SK-N-SH (cell line): Measurements from ENCODE around the gene ETV6. TPM values are rescaled to one million over a fixed set of nuclear protein-coding genes. Genes with fewer than 3 reads are reported as not detected.

Source experiments
- CTCF ChIA-PET: fragments of 300-600, 350-600 bp; formaldehyde crosslinking; extraction: SDS; loops from one replicate; lab custom pipeline; 2021; lab: Yijun Ruan, JAX
- POLR2A ChIA-PET: fragments of 350-600 bp; sonication (Branson Sonifier 250); formaldehyde crosslinking; extraction: SDS; loops from one replicate; lab custom pipeline; 2020; ENCODE audit warnings: antibody characterized with exemption, inconsistent platforms; lab: Yijun Ruan, JAX
- DNase-seq: peaks from one replicate; pipeline ENCODE4 v3.0.0; 2012
- H2AFZ ChIP-seq: fragments of 200-600 bp; sonication (generic); 2 replicates; pipeline ENCODE4 v1.8.1; 2016; ENCODE audit warnings: antibody characterized with exemption, mild to moderate bottlenecking, low read depth
- H3F3A ChIP-seq: fragments of 200-600 bp; sonication (generic); replicated peaks from 2 replicates; pipeline ENCODE3; 2016; ENCODE audit warnings: antibody characterized with exemption, mild to moderate bottlenecking; ENCODE audit not compliant: insufficient read depth
- H3K27ac ChIP-seq, 2 experiments: fragments of 200-500 bp in 1 of 2; fragments of 200-600 bp in 1 of 2; sonication (Bioruptor generic) in 1 of 2; sonication (generic), shearing (Covaris generic) in 1 of 2; 2 replicates each; pipeline versions ENCODE4 v1.5.1 to v1.6.1; 2014 to 2016; ENCODE audit warnings: low read depth in 2 of 2, inconsistent platforms in 1 of 2, low read length in 1 of 2, mild to moderate bottlenecking in 1 of 2, mixed read lengths in 1 of 2
- H3K27me3 ChIP-seq: fragments of 200-600 bp; sonication (generic), shearing (Covaris generic); 2 replicates; pipeline ENCODE4 v1.6.1; 2016; ENCODE audit warnings: mixed run types; ENCODE audit not compliant: insufficient read depth
- H3K36me3 ChIP-seq, 2 experiments: fragments of 200-500 bp in 1 of 2; fragments of 200-600 bp in 1 of 2; sonication (Bioruptor generic) in 1 of 2; sonication (generic) in 1 of 2; replicated peaks in 1 of 2; 2 replicates each; pipeline versions ENCODE3 to v1.5.1; 2014 to 2016; ENCODE audit warnings: low read length in 1 of 2, mild to moderate bottlenecking in 1 of 2; ENCODE audit not compliant: insufficient read depth in 2 of 2, control insufficient read depth in 1 of 2
- H3K4me1 ChIP-seq, 2 experiments: fragments of 200-500 bp in 1 of 2; fragments of 200-600 bp in 1 of 2; sonication (Bioruptor generic) in 1 of 2; sonication (generic), shearing (Covaris generic) in 1 of 2; 2 replicates each; pipeline versions ENCODE4 v1.5.1 to v1.6.1; 2014 to 2016; ENCODE audit warnings: low read depth in 1 of 2, low read length in 1 of 2, mixed run types in 1 of 2; ENCODE audit not compliant: insufficient read depth in 2 of 2, control insufficient read depth in 1 of 2
- H3K4me2 ChIP-seq: fragments of 200-600 bp; sonication (generic), shearing (Covaris generic); 2 replicates; pipeline ENCODE4 v1.6.1; 2017; ENCODE audit warnings: mixed run types
- H3K4me3 ChIP-seq, 2 experiments: fragments of 200-500 bp in 1 of 2; fragments of 200-600 bp in 1 of 2; sonication (Bioruptor generic) in 1 of 2; sonication (generic), shearing (Covaris generic) in 1 of 2; 2 replicates each; pipeline versions ENCODE4 v1.5.1 to v1.8.1; 2014 to 2016; ENCODE audit warnings: low read depth in 2 of 2, inconsistent platforms in 1 of 2, low read length in 1 of 2, mild to moderate bottlenecking in 1 of 2, mixed read lengths in 1 of 2, moderate library complexity in 1 of 2
- H3K79me2 ChIP-seq: fragments of 200-600 bp; sonication (generic); 2 replicates; pipeline ENCODE4 v1.8.1; 2017; ENCODE audit warnings: mild to moderate bottlenecking; ENCODE audit not compliant: insufficient read depth
- H3K9ac ChIP-seq: fragments of 200-600 bp; sonication (generic); 2 replicates; pipeline ENCODE4 v1.6.1; 2017; ENCODE audit warnings: mixed run types
- H3K9me2 ChIP-seq: fragments of 200-600 bp; sonication (generic); 2 replicates; pipeline ENCODE4 v1.6.1; 2017; ENCODE audit warnings: mixed run types
- H3K9me3 ChIP-seq: fragments of 200-600 bp; sonication (generic); 2 replicates; pipeline ENCODE4 v1.6.1; 2017; ENCODE audit warnings: mixed run types, mild to moderate bottlenecking, moderate library complexity
- H4K20me1 ChIP-seq: fragments of 200-600 bp; sonication (generic); 2 replicates; pipeline ENCODE4 v1.6.1; 2017; ENCODE audit warnings: mild to moderate bottlenecking, mixed run types; ENCODE audit not compliant: insufficient read depth
- EP300 ChIP-seq, 2 experiments: IDR thresholded peaks; 2 replicates each; pipeline versions ENCODE4 v1.4.0 to v1.6.1; 2012; ENCODE audit warnings: borderline replicate concordance in 1 of 2, low read depth in 1 of 2, low read length in 1 of 2
- GATA2 ChIP-seq: sonication (generic); formaldehyde crosslinking; IDR thresholded peaks from 2 replicates; pipeline ENCODE4 v1.5.0; 2020; ENCODE audit warnings: mild to moderate bottlenecking, missing genetic modification reagents
- POLR2AphosphoS5 ChIP-seq: IDR thresholded peaks from 2 replicates; pipeline ENCODE4 v1.6.1; 2012; ENCODE audit warnings: low read depth, low read length
- RAD21 ChIP-seq: IDR thresholded peaks from 2 replicates; pipeline ENCODE4 v1.6.1; 2012; ENCODE audit warnings: mild to moderate bottlenecking, low read length
- REST ChIP-seq: IDR thresholded peaks from 2 replicates; pipeline ENCODE4 v1.6.1; 2012; ENCODE audit warnings: mild to moderate bottlenecking, low read depth, low read length, moderate library complexity
- WGBS: methylation state at CpG from one replicate; pipeline ENCODE4 v1.1.6; 2017; ENCODE audit warnings: low lambda C conversion rate; 5-methylcytosine and 5-hydroxymethylcytosine counted together
- polyA plus RNA-seq, 3 experiments: library from polyadenylated mRNA; depleted of rRNA; stranded (reverse); fragments of >200 nt; gene quantifications; 2 replicates each; pipeline ENCODE4 v1.2.3, GENCODE V29; 2012
- TF ChIP-seq, protein P1 (sequence below): fragments of 200-600 bp; sonication (generic); IDR thresholded peaks from 2 replicates; pipeline ENCODE4 v1.6.1; 2017; ENCODE audit warnings: antibody characterized with exemption, mild to moderate bottlenecking, moderate library complexity

ETV6 gene
- polyA plus RNA-seq, 1 of the 3 experiments (the other 2 are of a cell fraction), result 4.0 TPM

DNA sequence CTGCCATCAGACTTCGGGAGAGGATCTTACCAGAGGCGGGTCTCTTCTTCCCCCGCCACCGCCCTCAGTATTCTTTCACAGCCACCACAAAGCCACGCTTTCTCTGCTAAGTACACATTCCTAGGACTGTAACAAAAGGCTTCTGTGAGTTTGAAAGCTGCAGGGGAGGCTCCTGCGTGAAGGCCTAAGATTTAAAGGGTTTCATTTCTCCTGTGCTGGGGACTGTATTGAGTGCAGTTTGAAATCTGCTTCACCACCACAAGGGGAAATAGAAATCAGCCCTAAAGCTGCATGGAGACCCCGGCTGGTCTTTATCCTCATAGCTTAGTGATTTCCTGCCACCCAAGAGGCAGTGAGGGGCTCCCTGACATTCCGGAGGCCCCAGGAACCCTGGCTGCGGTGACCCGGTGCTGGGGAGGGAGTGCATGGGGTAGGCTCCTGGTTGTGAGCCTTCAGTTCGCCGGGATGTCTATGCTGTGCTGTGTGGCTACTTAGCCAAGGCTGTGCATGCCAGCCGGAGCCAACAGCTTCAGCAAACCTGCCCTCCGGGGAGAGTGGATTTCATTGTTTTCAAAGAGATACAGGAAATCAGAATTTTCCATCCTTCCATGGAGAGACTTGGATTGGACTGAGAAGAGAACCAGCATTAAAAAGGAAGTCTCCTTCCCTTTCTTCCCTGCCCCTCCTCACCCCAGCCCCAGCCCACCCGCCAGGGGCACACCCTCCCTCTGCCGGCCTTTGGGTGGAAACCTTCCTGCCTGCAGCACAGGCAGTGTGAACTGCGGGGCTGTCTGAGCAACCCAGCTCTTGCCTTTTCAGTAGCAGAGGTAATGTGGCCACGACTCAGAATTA is 163.3 kb downstream of the ETV6 start:
- no peaks in the 10 kb centered on the region for H3K9me2 ChIP-seq
- H3K9me3 ChIP-seq, result no peaks in the 10 kb centered on the region
- H3K4me1 ChIP-seq, result peaks cover 17 to 37% of the 10 kb centered on the region in 2 experiments
- peak; percentile 65 for DNase-seq
- H3K79me2 ChIP-seq, result peaks cover 15% of the 10 kb centered on the region; the same call in 1 of the 2 replicates
- no peaks in the 10 kb centered on the region for H3K36me3 ChIP-seq
- CTCF ChIA-PET, result interaction anchor here (0.9 to 2.3 kb wide), 11 partner anchors 8 to 231 kb away, joined by 3 to 7 read pairs (median 3); no protein-coding TSS in a partner anchor
- no peaks in the 10 kb centered on the region for H4K20me1 ChIP-seq
- WGBS, result 57% methylated on average over 17 of the region's 18 CpGs
- peak overlapping the region in 1 of 2 experiments; percentile 33; a peak in 3 of 4 replicates for H3K4me3 ChIP-seq
- no peak overlapping the region for H2AFZ ChIP-seq
- TF ChIP-seq GATA2 (CRISPR knock-in tag) (no peak), RAD21 (no peak), EP300 (IDR thresholded peaks at IDR 0.05; ENCODE audit: borderline replicate concordance in 1 of 2, low read depth in 1 of 2, low read length in 1 of 2) (no peak; a peak in 1 of 4 replicates)
- TF ChIP-seq, protein P1, sequence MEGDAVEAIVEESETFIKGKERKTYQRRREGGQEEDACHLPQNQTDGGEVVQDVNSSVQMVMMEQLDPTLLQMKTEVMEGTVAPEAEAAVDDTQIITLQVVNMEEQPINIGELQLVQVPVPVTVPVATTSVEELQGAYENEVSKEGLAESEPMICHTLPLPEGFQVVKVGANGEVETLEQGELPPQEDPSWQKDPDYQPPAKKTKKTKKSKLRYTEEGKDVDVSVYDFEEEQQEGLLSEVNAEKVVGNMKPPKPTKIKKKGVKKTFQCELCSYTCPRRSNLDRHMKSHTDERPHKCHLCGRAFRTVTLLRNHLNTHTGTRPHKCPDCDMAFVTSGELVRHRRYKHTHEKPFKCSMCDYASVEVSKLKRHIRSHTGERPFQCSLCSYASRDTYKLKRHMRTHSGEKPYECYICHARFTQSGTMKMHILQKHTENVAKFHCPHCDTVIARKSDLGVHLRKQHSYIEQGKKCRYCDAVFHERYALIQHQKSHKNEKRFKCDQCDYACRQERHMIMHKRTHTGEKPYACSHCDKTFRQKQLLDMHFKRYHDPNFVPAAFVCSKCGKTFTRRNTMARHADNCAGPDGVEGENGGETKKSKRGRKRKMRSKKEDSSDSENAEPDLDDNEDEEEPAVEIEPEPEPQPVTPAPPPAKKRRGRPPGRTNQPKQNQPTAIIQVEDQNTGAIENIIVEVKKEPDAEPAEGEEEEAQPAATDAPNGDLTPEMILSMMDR, result peak; percentile 27; the same call in 1 of the 2 replicates
- H3K27me3 ChIP-seq, result no peaks in the 10 kb centered on the region
- peak overlapping the region; percentile 13; the same call in 1 of the 2 replicates for H3K9ac ChIP-seq
- peak overlapping the region; percentile 67 for H3K4me2 ChIP-seq
- peaks cover 6% of the 10 kb centered on the region for H3F3A ChIP-seq
- POLR2A ChIA-PET, result interaction anchor here (0.6 kb wide), 1 partner anchor 16 kb away, joined by 3 read pairs; no protein-coding TSS in a partner anchor
- H3K27ac ChIP-seq, result peak overlapping the region; percentile 45 to 84

GRCh38 chr12:11813438-11813813 is 164.0 kb downstream of the ETV6 start:
- peaks cover 15% of the 10 kb centered on the region; the same call in 1 of the 2 replicates for H3K79me2 ChIP-seq
- H3K27ac ChIP-seq, result peak overlapping the region; percentile 45 to 84
- peak overlapping the region; percentile 67 for H3K4me2 ChIP-seq
- peaks cover 6% of the 10 kb centered on the region for H3F3A ChIP-seq
- H3K27me3 ChIP-seq, result no peaks in the 10 kb centered on the region
- H3K4me1 ChIP-seq, result peaks cover 17 to 37% of the 10 kb centered on the region in 2 experiments
- CTCF ChIA-PET, result interaction anchor here (0.9 to 2.3 kb wide), 8 partner anchors 9 to 220 kb away, joined by 3 to 7 read pairs (median 4); no protein-coding TSS in a partner anchor
- TF ChIP-seq REST, result peak; percentile 44; the same call in 1 of the 2 replicates
- TF ChIP-seq POLR2AphosphoS5, result no peak
- H2AFZ ChIP-seq, result no peak overlapping the region
- no peaks in the 10 kb centered on the region for H3K36me3 ChIP-seq
- 50% methylated on average over 3 of the region's 3 CpGs for WGBS
- H3K9me2 ChIP-seq, result no peaks in the 10 kb centered on the region
- H3K9ac ChIP-seq, result no peak overlapping the region; the same call in 1 of the 2 replicates
- no peaks in the 10 kb centered on the region for H3K9me3 ChIP-seq
- no peaks in the 10 kb centered on the region for H4K20me1 ChIP-seq
- H3K4me3 ChIP-seq, result no peak overlapping the region
- POLR2A ChIA-PET, result no interaction called here
- no peak for DNase-seq
